Stimulated activated CD4-positive, alpha-beta T cell treated with anti-CD3 and anti-CD28 coated beads, TNF-alpha, amount 100 ng/mL, for 48 hours (primary cell): ENCODE results near the gene LFNG.

ENCODE experiments used
- DNase-seq, 3 donors: peaks; one replicate each; pipeline ENCODE4 v3.0.0-alpha.2; 2020; ENCODE audit warnings: low read depth in 3 of 3

Gene LFNG, protein sequence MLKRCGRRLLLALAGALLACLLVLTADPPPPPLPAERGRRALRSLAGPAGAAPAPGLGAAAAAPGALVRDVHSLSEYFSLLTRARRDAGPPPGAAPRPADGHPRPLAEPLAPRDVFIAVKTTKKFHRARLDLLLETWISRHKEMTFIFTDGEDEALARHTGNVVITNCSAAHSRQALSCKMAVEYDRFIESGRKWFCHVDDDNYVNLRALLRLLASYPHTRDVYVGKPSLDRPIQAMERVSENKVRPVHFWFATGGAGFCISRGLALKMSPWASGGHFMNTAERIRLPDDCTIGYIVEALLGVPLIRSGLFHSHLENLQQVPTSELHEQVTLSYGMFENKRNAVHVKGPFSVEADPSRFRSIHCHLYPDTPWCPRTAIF

DNA sequence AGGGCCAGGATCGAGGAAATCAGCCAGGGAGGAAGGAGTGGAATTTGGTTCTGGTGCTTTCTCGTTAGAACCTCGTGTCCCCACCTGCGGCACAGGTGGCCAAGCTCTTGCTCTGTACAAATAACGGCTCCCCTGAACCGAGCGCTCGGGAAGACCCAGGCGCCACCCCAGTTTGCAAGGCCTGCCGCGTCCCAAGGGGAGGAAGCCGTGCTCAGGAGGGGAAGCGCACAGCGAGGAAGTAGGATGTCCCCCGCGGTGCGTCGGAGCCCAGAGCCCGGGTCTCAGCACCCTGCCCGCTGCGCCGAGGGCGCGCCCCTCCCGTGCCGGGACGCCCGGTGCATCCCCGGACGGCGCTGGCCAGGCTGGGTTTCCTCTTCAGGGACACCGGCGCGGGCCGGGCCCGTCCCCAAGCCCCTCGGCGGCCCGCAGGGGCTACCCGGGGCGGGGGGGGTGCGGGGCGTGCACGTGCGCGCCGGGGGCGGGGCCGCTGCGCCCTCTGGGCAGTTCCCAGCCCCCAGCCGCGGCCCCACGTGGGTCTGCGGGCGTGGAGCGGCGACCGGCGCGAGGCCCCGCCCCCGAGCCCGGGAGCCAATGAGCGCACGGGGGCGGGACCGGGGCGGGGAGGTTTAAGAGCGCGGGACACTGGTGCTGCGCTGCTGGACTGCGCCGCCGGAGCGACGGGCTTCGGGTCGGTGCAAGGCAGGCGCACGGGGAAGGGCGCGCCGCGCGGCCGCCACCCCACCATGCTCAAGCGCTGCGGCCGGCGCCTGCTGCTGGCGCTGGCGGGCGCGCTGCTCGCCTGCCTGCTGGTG lies at the start of gene LFNG:
LFNG (plus strand) TSS at position 656 of the 812 bp plus-strand sequence; CDS start at position 744, 88 bp downstream.
- peak in 2 of 3 donors; percentile 60 to 81 for DNase-seq

DNA sequence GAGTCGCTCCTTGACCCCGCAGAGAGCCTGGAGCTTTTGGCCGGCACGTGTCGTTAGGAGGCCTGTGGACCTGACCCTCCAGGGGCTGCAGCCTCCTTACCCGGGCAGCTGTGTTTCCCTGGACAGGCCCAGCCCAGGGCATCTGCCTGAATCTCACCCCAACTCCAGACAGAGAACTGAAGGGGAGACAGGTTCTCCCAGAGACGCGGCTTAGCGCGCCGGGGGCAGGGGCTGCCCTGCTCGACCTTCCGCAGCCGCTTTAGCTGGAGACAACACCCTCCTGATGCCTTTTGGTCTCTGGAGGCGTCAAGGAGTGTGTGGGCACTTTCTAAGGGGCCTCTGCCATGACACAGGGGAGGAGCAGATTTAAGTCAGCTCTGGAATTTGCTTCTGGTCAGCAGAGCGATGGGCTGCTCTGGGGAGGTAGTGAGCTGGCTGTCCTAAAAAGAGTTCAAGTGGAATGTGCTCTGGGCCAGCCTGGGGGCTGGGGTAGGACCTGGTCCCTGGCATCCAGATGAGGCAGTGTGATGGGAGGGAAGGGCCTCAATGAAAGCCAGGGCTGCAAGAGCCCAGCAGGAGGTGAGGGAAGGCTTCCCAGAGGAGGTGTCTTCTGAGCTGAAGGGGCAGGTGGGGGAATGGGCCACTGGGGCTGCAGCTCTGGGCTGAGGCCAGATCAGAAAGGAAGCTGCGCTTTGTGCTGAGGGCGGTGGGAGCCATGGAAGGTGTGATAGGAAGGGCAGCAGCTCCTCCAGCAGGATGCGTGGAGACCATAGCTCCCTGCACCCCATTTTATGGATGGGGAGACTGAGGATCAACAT lies 49.2 kb upstream of the LFNG start:
- DNase-seq = no peak

DNA sequence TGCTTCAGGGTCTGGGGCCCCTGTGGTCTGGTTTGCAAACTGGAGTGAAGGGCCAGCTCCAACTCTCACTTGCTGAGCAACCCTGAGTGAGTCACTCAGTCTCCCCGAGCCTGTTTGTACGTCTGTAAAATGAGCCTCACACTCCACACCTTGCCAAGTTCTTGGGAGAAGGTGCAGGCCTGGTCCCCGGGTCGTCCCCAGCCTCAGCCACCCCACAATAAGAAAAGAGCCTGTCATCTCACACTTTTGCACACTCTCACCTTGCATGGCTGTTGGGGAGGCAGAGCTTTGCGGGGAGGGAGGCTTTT lies 48.6 kb upstream of the LFNG start:
- DNase-seq = no peak

DNA sequence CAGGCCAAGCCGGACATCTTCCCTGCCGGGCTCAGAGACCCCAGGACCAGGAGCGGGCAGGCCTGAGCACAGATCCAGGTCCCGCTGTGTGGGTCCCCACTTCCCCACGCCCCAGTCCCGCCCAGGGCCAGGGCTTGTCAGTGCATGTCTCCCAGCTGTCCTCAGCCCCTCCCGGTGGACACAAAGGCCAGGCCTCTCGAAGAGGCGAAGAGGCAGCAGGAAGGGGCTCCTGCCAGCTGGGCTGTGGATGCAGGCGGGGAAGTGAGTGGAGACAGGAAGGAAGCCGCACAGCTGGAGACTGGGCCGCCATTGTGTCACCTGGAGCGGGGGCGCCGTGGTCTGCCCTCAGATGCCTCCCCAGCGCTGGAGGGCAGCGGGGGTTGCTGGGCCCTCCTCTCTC lies 48.2 kb upstream of the LFNG start:
- DNase-seq = no peak

DNA sequence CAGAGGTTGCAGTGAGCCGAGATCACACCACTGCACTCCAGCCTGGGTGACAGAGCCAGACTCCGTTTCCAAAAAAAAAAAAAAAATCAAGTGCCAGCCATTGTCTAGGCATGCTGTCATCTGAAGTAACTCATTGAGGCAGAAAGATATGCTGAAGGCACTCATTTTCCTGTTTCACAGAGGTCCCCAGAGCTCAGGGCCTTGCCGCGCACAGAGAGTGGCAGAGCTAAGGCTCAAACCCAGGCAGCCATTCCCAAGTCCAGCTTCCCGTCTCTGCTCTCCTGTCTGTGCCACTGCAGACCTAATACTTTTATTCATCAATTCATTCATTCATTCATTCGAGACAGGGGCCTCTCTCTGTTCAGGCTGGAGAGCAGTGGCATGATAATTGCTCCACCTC lies 46.8 kb upstream of the LFNG start:
- DNase-seq = no peak

DNA sequence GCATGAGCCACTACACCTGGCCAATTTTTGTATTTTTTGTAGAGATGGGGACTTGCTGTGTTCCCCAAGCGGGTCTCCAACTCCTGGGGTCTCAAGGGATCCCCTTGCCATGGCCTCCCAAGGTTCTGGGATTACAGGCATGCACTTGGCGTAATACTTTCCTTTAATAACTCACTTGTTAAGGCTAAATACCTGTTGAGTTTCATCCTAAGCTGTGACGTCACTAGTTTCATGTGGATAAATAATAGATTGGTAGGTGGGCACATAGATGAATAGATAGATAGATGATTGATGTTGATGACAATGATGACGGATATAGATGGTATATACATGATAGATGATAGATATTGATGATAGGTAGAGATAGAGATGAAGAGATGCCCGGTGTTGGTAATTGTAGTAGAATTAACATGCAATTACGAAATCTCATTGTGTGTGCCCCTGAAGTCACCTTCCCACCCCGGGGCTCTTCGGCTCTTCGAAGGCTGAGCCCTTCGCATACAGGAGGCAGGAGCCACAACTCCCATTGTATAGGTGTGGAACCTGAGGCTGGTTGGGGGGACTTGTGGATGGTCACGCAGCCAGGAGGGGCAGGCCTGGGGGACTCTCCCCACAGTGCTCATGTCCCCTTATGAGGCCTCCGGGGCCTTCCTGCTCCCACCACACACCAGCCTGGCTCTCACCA lies 45.9 kb upstream of the LFNG start:
- no peak for DNase-seq

DNA sequence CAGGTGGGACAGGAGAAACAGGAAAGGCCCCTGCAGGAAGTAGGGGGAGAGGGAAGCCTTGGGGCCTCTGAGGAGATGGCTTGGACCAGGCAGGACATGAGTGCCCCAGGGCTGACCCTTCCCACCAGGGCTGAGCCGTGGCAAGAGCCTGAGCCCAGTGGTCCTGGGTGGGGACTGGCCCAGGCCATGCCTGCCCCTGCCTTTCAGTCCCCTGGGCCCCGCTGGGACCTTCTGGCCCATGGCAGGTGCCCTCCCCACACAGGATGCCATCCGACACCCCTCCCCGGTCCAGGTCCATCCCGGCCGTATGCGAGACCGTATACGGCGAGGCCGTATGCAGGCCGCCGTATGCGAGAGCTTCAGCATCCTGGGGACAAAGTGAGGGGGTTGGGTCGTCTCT lies 45.4 kb upstream of the LFNG start:
- DNase-seq = no peak

DNA sequence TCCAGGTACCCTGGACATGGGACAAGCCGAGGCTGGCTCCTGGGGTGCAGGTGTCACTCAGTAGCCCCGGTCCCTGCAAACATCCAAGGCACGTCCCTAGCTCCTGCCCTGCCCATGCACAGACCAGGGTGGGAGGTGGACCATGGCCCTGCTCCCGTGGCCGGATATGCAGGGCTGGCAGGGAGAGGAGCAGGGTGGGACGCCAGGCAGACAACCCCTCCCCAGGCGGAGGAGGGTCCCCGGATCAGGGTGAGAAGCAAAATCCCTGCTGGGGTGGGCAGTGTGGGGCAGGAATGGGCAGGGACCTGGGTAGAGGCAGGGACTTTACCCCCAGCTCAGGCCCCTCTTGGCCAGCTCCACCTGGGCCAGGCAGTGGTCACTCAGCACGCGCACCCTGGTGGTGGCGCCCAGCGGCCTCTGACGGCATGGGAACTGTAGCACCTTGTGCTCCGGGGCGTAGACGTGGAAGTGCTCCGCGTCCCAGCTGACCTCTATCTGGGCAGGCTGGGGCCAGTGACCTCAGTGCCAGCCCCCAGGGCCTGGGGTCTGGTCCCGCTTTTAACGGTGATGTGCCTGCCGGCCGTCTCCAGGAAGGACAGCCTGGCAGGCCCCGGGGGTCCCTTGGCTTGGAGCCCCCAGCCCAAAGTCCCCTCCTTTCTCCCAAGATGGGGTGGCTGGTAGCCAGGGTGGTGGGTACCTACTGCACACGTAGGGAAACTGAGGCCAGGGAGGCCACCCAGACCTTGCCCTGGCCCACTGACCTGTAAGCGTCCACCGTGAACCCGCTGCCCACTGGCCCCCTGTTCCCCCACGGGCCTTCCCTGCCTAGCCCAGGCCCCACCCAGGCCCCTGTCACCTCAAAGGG lies 44.5 kb upstream of the LFNG start:
- DNase-seq = no peak

DNA sequence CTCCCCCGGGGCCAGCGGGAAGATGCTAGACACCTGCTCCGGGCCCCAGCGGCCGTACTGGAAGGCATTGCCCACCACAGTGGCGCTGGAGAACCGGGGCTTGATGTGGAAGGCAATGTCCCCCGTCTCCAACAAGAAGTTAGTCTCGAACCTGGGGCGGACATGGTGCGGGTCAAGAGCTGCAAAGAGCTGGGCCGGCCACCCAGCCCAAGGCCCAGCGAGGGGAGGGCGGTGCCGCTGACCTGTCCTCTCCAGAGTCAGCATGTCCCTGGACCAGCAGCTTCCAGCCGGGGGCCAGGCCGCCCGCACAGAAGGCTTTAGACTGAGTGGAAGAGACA lies 43.9 kb upstream of the LFNG start:
- no peak for DNase-seq

DNA sequence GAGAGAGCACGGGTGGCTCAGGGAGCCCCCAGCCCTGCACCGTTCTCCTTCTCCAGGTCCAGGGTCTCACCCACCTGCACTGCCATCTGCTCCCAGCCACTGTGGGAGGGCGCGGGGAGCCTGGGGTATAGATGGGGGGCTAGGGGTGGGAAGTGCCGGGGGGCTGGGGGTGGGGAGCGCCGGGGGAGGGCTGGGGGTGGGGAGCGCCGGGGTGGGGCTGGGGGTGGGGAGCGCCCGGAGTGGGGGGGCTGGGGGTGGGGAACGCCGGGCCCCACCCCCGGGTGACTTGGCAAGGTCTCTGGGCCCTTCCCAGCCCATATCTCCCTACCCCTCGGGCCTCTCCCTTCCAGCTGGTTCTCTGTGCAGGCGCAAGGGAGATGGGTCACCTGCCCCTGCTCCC lies 43.3 kb upstream of the LFNG start, which contains the start of gene GRIFIN:
GRIFIN (minus strand) TSS at position 101 of the 400 bp plus-strand sequence; CDS start at position 86, 15 bp downstream.
- DNase-seq = no peak

DNA sequence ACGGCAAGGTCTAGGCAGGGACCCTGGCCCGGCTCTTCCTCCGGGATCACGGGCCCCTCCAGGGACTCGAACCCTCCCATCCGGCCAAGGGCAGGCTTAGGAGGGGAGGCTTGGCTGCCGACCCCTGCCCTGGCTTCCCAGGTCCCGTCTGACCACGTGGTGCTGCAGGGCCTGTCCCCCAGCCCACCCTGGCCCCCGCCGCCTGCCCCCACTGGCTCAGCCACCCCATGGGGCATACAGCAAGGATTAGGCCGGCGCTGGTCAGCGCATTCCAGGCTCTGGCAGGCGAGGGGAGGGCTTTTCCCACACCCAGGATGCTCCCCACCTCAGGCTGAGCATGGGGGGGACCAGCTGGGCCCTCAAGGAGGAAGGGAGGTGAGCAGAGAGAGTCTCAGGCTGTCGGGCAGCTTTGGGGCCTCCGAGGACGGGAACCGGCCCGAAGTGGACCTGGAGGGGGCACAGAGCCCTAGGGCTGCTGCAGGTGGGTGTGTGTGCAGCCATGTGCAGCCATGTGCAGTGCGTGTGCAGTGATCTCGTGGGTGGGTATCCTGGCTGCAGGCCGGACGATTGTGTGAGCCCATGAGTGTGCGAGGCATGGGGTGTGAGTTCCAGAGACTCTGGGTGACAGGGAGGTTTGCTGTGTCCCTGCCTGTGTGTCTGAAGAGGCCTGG lies 42.7 kb upstream of the LFNG start:
- no peak for DNase-seq

DNA sequence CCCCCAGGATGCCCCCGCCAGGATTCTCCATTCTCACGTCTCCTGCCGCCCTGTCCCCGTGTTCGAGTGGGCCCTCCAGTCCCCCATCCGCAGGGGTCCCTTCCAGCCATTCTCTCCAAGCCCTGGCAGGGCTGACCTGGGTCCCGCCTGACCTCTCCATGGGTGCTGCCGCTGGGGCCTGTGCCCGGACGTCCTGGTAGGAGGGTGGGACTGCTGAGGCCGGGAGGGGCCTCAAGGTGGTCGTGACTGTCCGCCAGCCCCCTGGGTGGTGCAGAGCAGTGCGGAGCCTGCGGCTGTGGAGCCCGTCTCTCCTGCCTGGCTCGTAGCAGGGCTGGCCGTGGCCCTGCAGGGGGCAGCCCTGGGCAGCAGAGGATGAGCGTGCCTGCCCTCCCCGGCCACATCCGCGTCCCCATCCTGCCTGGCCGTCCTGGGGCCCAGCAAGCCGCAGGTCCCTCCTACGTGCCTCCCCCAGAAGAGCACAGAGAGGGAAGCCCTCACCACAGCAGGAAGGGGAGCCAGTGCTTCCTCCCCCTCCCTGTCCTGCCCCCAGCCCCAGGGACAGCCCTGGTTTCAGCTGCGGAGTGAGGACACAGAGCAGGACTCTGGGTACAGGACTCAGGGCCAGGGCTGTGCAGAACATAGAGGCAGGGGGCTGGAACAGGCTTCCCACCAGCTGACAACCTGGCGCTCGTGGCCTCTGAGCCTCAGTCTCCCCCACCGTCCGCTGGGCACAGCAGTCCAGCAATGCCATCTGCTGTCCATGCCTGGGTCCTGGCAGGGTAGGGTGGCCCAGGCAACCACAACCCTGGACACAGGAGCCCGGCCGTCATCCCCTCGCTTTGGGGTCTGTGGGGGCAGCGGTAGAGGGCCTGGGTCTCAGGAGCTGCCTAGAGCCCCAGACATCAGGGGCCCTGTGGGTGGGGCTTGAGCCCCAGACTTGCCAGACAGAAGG lies 41.9 kb upstream of the LFNG start:
- DNase-seq = peak; percentile 14 to 52 (median 21)

DNA sequence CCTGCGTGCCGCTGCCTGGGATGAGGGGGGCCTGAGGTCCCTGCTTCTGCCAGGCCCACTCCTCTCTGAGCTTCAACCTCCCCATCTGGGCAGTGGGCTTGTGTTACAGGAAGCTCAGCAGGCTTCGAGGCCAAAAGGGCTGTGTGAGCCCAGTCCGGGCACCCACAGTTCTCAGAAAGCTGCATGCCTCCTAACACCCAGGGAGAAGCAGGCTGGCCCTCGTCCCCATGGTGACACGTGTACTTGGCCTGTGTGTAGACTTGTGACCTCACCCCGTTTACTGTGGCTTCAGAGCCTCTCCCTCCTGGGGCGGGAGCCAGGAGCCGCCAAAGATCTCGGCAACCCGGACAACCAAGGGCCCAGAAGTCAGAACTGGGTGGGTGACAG lies 41.2 kb upstream of the LFNG start:
- no peak for DNase-seq

DNA sequence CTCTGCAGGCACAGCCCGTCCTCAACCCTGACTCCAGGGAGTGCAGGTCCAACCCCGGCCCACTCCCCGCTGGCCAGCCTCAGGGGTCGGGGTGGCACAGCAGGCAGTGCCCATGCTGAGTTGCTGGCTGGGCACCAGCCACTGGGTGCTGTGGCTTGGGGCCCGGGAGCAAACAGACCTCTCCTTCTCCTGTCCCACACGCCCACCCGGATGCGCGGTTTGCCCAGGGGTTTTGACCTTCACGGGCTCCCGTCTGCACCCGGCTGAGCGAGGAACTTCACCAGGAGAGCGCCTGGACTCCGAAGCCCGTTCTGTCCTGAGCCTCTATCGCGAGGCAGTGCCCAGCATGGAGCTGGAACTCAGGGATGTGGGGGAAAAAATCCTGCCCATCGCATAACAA lies 40.8 kb upstream of the LFNG start:
- DNase-seq = no peak

DNA sequence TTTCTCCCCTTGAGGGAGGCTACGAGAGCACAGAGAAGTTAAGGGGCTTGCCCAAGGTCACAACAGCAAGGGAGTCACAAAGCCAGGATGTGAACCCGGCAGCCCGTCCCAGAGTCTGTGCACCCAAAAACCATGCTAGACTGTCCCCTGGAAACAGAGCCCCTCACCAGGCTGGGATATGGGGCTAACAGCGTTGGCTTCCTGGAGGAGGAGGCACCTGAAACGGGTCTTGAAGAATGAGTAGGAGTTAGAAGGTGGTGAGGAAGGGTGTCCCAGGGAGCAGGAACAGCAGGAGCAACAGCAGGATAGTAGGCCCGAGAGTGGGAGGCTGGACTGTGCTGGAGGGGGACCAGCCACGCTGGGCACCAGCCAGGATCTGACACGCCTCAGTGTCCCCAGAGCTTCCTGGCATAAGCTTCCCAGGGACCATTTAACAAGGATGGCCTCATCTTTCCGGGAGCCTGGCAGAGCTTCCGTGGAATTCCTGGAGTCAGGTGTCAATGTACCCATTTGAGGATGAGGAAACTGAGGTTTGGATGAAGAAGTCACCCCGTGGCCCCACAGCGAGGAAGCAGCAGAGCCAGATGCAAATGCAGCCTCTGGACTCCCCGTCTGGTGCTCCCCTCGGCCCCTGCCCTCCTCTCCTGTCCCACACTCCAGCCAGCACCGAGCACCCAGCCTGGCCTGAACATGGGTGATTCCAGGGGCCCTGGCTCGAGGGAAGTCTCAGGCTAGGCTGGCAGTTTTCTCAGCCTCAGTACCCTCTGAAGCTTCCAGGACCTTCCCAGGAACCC lies 40.1 kb upstream of the LFNG start:
- DNase-seq = no peak

DNA sequence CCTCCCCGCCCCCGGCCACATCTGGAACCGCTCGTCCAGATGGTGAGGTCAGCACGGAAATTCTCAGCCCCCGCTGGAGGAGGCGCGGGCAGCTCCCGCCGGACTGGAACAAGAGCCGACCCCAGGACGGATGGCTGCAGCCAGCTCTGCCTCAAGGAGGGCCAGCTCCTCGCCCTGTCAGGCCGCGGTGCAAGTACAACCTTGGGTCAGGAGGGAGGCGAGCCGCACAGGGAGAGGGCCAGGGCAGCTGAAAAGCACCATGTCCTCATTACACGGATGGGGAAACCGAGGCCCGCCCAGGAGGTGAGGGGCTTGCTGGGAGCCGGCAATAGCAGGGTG lies 39.5 kb upstream of the LFNG start:
- DNase-seq = no peak

DNA sequence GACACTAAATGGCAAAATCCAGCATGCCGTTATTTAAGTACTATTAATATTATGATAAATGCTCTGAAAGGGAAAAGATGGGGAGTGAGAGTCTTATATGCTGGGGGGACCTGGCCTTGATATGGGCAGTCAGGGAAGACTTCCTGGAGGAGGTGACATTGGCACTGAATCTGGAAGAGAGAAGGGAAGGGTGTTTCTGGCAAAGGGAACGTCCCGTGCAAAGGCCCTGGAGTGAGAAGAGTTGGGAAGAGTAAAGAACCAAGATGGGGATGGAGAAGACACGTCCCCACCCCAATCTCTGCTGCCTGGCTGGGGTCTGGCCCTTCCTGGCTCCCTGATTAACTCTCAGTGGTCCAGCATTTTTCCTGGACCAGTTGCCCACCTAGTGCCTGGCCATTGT lies 38.4 kb upstream of the LFNG start:
- DNase-seq = no peak

DNA sequence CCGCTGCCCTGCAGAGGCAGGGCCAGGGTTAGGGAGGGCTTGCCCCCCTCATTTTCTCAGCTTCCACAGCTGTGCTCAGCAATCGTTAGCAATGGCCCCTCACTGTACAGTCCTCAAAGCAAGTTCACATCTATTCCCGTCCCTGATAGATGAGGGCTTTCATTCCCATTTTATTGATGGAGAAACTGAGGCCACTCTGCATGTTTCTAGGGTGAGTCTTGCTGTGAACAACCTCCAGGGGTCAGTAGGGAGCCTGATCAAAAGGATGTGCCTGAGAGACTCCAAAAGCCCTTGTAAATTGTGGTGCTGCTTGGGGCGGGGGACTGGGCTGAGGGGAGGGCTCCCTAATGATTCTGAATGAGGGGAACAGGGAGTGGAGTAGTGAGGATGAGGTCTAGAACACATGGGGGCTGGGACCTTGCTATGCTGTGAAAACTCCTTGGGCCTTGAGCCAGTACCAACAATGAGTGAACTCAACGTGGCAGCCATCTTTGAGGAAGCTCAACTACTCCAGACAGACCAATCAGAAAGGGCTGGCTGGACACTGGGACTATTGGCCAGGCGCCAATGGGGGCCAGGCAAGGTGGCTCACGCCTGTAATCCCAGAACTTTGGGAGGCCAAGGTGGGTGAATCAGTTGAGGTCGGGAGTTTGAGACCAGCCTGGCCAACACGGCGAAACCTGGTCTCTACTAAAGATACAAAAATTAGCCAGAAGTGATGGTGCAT lies 36.7 kb upstream of the LFNG start:
- DNase-seq = no peak
